NCI-H2227 (cell line): ENCODE measurements around the gene MYORG.
A peak's percentile ranks its signal among the peaks of the same experiment; 100 is the strongest.

Source experiments
- DNase-seq: peaks from one replicate; lab custom pipeline; 2025; ENCODE audit not compliant: unreplicated experiment; lab: John Stamatoyannopoulos, UW

The MYORG gene

DNA sequence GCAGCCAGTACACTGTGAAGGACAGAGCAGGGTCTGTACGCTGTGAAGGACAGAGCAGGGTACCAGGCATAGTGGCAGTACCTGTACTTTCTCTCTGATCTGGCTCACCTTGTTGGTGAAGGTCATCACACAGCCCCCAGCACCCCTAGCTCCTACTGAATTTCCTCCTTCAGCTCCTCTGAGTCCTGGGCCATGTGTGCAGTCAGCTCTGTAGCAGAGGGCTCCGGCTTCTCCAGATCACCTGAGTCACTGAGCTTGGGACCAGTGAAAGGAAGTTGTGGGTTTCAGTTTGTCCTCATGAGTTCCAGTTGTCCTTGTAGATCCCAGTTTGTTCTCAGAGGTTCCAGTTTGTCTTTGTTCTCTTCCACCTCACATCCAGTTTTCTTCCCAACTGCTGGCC lies 41.8 kb downstream of the MYORG start:
- no peak for DNase-seq

DNA sequence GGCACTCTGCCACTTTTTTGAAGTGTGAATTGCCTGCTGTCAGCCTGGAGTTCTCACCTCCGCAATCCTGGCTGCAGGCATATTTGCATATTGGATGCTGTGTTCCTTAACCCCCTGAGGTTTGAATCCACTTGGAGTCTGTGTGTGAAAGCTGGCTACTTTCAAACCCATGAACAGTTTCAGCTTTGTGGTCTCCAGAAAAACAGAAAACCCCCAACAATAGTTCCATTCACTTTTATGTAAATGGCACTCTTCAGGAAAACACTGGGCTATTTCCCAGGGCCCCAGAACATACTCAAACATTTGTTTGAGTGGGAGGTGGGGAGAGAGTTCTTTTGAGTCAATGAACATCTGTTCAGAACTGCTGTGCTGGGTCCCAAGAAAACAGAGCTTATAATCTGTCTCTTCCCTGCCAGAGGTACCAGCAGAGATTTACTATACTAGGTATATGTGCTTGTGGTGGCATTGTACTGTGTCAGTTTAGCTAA lies 42.3 kb downstream of the MYORG start:
- no peak for DNase-seq

DNA sequence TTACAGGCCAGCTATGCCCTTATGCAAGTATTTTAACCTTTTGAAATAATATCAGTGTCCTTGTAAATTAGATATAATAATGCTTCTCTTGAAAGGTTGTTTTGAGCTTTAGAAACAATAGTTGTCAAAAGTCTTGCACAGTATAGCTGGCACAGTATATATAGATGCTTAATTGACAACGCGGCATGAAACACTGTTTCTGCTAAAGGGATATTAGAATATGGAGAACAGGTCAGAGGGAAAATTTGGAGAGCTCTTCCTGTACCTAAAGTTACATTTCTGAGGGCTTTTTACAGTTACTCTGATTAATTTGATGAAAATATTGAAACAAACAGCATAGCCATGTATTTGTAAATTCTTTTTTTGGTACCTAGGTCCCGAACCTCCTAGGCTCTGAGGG lies 42.9 kb downstream of the MYORG start:
- no peak for DNase-seq

DNA sequence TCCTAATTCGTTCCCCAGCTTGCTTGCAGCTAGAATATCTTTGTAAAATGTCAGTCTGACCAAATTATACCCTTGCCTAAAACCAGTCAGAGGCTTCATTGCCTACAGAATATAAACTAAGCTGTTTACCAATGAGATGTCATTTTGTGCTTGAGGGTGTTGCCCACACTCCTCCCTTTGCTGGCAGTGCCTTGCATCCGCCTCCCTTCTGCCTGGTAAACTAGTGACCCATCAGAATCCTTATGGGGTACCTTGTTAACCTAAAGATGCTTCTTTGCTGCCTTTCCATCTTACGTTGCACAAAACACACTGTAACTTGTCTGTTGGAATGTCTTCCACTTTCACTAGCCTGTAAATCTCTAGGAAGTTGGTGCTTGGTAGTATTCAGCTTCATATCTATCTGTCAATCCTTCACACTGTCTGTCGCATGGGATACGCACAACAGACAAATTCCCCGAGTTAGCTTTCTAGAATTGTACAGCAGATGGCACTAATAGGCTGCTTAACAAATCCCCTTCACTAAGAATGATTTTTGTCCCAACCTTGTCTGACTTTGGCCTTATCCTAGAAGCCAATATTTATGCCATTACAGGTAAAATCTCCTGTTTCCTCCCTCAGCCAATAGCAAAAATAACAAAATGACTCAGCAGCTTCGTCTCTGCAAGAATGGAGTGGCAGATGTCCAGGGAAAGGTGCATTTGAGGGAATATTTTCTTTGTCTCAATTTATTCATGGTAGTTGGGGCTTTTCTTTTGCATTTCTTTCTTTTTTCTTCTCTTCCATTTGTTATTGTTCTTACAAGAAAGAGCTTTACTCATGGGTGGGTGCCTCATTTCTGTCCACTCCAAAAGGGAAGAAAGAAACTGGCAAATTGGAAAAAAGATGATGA lies 44.4 kb downstream of the MYORG start:
- DNase-seq: peak; percentile 53

DNA sequence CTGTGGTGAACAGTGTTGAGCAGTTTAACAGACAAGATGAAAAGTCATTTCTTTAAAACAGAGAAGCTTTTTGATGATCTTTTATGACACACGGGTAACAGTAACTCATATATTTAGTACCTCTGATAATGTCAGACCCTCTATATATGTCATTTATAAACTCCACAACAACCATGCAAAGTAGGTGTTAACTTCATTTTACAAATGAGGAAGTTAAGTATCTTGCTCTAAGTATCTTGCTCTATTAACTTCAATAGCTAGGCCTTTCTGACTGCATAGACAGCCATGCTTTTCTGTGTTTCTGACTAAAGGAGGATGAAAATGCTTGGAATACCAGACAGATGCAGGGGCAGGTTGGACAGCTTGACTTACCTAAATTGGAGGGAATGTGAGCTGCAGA lies 45.5 kb downstream of the MYORG start:
- no peak for DNase-seq

DNA sequence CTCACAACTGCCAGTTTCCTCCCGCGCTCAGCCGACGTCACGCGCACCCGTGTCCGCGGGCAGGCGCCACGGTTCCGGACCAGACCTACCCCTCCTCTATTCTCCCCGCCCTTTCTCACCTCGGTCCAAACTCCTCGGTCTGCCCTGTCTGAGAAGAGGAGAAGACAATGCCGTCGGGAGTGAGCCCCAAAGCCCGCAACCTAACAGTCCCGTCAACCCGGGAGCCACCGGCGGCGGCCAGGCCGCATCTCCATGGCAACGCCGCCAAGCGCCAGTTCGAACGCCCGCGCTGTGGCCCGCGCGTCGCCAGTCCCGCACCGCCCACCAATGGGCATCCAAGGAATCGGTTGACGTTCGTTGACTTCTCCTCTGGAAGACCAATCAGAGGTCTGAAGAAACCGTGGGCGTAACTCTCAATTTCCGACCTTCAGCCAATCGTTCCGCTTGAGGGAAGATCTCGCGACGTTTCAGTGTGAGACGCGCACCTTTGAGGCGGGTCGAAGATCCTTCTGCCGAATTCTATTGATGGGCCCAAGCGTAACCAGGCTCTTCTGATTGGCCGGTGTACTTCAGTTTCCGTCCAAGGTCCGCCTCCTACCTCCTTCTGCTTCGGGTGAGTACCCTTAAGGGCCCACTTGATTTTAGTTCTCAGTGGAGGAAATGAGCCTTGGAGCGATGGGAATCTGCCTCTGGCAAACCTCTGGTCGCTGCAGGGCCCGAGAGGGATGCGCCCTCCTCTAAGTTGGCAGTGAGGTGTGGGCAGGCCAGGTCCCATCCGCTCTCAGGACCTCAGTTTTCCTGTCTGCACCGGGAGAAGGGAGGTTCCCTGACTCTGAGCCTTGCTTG lies 47.5 kb downstream of the MYORG start, which contains the start of the genes KIF24 and NUDT2:
Gene KIF24, minus strand, starts transcription at position 282 of the 846 bp plus-strand sequence. CDS start 17,922 bp downstream, outside the sequence.
Gene NUDT2, plus strand, starts transcription at position 583 of the 846 bp plus-strand sequence. CDS start 9,471 bp downstream, outside the sequence.
- DNase-seq: peak; percentile 99

DNA sequence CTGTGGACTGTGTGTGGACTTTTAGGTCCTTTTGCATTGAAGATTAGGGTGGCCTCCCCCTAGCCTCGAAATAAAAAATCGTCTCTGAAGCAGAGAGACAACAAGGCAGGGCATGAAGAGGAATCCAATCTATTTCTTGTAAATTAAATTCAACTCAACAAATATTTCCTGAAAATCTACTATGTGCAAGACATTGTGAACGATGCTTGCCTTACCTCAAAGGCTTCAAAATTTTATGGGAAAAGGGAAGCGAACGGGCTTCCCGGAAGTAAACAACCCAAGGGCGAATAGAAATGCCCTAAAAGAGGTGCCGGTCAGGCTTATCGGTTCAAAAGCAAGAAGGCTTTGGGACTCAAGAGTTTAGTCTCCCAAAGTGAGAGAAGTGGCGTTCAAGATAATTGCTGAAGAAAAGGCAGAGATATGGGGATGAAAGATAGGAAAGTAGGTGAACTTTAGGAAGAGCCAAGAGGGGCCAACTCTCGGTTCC lies 48.2 kb downstream of the MYORG start:
- peak; percentile 59 for DNase-seq

DNA sequence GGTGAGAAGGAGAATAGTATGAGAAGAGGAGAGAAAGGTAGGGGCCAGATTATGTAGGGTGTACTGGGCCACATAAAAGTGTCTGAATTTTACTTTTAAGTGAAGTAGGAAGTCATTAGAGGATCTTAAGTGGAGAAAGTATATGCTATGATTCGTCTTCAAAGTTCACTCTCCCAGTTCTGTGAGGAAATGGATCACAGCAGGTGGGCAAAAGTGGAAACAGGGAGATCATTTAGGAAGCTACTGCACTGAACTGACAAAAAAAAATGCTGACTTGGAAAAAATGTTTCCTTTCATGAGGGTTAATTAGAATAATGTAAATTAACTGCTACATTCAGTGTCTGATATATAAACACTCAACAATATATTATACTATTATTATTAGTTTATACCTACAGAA lies 50.0 kb downstream of the MYORG start:
- DNase-seq: no peak

DNA sequence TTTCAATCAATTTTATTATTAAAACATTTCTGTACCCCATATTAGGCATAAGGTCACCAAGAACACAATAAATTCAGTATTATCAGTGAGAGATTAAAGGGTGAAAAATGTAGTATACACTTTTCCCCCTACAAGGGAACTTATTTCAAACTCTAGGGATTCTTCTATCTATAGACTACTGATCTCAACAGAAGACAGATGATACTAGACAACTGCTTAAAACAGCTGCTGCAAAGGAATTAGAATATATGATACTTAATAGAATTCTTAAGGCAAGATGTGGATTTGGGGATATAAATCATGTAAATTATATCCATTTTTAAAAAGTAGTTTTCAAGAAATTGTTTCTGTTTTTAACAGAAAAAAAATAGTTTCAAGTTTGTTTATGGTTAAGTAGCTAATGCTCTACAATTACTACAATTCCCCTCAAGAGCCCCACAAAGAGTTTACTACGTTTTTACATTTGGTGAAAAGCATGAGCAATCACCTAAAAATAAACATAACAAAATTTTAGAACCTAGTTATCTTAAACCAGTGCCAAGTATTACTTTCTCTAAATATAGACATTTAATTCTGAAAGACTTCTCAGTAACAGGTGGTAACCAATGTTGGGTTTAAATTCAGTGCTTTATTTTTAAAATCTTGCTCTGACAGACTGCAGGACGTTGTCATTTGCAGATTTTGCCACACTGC lies 53.7 kb downstream of the MYORG start:
- DNase-seq: no peak

DNA sequence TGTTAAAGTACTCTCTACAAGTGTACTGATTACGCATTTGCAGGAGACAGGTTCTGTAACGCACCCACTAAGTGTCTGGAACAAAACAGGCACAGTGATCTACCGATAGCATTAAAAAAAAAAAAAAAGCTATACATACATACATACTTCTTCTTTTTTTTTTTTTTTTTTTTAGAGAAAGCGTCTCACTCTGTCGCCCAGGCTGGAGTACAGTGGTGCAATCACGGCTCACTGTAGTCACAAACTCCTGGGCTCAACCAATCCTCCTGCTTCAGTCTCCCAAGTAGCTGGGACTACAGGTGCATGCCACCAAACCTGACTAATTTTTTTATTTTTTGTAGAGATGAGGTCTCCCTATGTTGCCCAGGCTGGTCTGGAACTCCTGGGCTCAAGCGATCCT lies 55.2 kb downstream of the MYORG start:
- no peak for DNase-seq

DNA sequence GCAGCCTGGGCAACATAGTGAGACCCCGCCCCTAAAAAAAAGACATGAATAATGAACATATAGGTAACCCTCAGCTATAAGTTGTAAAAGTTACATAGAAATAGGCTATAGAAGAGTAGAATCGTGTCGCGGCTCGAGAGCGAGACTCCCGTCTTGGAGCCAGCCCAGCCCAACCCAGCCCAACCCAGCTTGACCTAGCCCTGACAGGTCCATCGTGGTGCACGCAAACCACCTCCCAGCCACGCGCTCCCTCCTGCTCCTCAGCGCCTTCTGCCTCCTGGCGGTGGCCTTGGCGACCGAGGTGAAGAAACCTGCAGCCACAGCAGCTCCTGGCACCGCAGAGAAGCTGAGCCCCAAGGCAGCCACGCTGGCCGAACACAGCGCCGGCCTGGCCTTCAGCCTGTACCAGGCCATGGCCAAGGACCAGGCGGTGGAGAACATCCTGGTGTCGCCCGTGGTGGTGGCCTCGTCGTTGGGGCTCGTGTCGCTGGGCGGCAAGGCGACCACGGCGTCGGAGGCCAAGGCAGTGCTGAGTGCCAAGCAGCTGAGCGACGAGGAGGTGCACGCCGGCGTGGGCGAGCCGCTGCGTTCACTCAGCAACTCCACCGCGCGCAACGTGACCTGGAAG lies 58.4 kb downstream of the MYORG start:
- no peak for DNase-seq

DNA sequence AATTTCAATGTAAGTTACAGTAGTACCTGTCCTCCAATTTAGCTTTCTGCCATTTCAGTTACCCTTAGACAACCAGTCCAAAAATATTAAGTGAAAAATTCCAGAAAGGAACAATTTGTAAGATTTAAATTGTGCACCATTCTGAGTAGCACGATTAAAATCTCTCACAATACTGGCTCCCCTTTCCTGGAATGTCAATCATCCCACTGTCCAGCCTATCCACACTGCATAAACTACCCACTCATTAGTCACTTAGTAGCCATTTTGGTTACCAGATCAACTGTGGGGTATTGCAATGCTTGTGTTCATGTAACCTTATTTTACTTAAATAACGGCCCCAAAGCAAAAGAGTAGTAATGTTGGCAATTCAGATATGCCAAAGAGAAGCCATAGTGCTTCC lies 59.3 kb downstream of the MYORG start:
- DNase-seq: no peak
